Thymus (tissue), 11 donors: ENCODE results near the gene RBFOX1. TPM values are rescaled to one million over a fixed set of nuclear protein-coding genes. Genes with fewer than 3 reads are reported as not detected.

Source experiments
- DNase-seq, 9 donors: peaks; one replicate each; pipeline ENCODE4 v3.0.0-alpha.2; 2013; ENCODE audit warnings: low spot score in 9 of 9, low read depth in 6 of 9, missing footprints in 1 of 9
- H3K27ac ChIP-seq, 2 donors: one replicate each; pipeline ENCODE4 v1.5.1; 2013; ENCODE audit warnings: control low read depth in 1 of 2, low read depth in 1 of 2, low read length in 1 of 2, mild to moderate bottlenecking in 1 of 2, moderate library complexity in 1 of 2
- H3K27me3 ChIP-seq, 2 donors: one replicate each; pipeline ENCODE4 v1.5.1; 2013; ENCODE audit warnings: low read length in 1 of 2; ENCODE audit not compliant: control insufficient read depth in 2 of 2, insufficient read depth in 1 of 2
- H3K36me3 ChIP-seq, 2 donors: one replicate each; pipeline ENCODE4 v1.5.1; 2013; ENCODE audit warnings: low read length in 1 of 2, mild to moderate bottlenecking in 1 of 2, moderate library complexity in 1 of 2; ENCODE audit not compliant: control insufficient read depth in 2 of 2, insufficient read depth in 2 of 2
- H3K4me1 ChIP-seq, 2 donors: one replicate each; pipeline ENCODE4 v1.5.1; 2013; ENCODE audit warnings: low read length in 2 of 2; ENCODE audit not compliant: control insufficient read depth in 2 of 2, insufficient read depth in 2 of 2
- H3K4me3 ChIP-seq, 2 donors: one replicate each; pipeline ENCODE4 v1.5.1; 2013; ENCODE audit warnings: low read length in 2 of 2, control low read depth in 1 of 2, mild to moderate bottlenecking in 1 of 2
- H3K9me3 ChIP-seq, 2 donors: one replicate each; pipeline ENCODE4 v1.5.1; 2013; ENCODE audit warnings: low read length in 1 of 2, mild to moderate bottlenecking in 1 of 2; ENCODE audit not compliant: control insufficient read depth in 2 of 2, insufficient read depth in 1 of 2
- WGBS: extraction: QIAGEN DNeasy Blood & Tissue Kit; methylation state at CpG from one replicate; pipeline ENCODE4 v1.1.7; 2013; 5-methylcytosine and 5-hydroxymethylcytosine counted together
- polyA plus RNA-seq: library from polyadenylated mRNA; stranded (reverse); fragments of 200-250 nt; gene quantifications from one replicate; pipeline ENCODE4 v1.2.3, GENCODE V29; 2013
- total RNA-seq: library from RNA; stranded (reverse); fragments of 120-200 nt; gene quantifications from one replicate; pipeline ENCODE4 v1.2.4, GENCODE V29; 2013
- donor health status: healthy.

RBFOX1 gene
- total and polyA plus RNA-seq, 2 donors, result 0.23 to 0.52 TPM

DNA sequence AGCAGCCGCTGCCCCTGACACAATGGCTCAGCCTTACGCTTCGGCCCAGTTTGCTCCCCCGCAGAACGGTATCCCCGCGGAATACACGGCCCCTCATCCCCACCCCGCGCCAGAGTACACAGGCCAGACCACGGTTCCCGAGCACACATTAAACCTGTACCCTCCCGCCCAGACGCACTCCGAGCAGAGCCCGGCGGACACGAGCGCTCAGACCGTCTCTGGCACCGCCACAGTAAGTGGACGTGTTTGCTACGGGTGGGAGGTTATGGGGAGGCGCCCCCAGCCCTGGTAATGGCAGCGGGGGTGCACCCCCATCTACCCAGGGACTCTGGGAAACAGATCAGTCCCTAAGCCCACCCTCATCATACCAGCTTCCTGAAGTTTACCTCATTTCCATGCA is 185.5 kb downstream of the RBFOX1 start:
- Histone ChIP-seq H3K4me3 (no peak overlapping the region), H3K4me1 (no peaks in the 10 kb centered on the region), H3K36me3 (no peaks in the 10 kb centered on the region), H3K9me3 (no peaks in the 10 kb centered on the region), H3K27ac (no peak overlapping the region), H3K27me3 (no peaks in the 10 kb centered on the region)
- 97% methylated on average over 25 of the region's 25 CpGs for WGBS
- DNase-seq, result no peak

DNA sequence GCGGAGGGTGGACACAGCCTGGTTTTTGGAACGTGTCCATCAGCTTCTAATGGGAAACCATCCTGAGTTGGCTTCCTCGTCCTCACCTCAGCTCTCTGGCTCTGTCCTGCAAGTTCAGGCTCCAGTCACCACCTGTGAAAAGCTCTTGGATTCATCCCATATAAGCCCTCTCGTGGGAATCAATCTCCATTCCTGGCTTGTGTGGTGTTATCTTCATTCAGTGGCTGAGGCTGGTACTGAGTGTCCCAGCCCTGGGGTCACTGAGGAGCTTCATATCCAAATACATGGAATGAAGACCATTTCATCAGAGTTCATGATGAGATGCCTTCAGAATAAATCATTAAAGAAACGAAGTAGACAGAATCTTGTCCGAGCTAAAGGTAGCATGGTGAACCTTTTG is 189.2 kb downstream of the RBFOX1 start:
- Histone ChIP-seq H3K36me3 (no peaks in the 10 kb centered on the region), H3K27ac (no peak overlapping the region), H3K9me3 (no peaks in the 10 kb centered on the region), H3K27me3 (no peaks in the 10 kb centered on the region), H3K4me3 (no peak overlapping the region), H3K4me1 (no peaks in the 10 kb centered on the region)
- no peak for DNase-seq
- WGBS, result 87% methylated on average over 6 of the region's 6 CpGs

- no peaks in the 10 kb centered on the region for H3K4me1 ChIP-seq
- H3K4me3 ChIP-seq, result no peak overlapping the region
- H3K27ac ChIP-seq, result no peak overlapping the region
- H3K9me3 ChIP-seq, result no peaks in the 10 kb centered on the region
- no peaks in the 10 kb centered on the region for H3K27me3 ChIP-seq
- H3K36me3 ChIP-seq, result no peaks in the 10 kb centered on the region
- DNase-seq, result no peak
- WGBS, result 67% methylated on average over 5 of the region's 5 CpGs
Observed at GRCh38 chr16:7524419-7524818, 191.8 kb downstream of the RBFOX1 start.

DNA sequence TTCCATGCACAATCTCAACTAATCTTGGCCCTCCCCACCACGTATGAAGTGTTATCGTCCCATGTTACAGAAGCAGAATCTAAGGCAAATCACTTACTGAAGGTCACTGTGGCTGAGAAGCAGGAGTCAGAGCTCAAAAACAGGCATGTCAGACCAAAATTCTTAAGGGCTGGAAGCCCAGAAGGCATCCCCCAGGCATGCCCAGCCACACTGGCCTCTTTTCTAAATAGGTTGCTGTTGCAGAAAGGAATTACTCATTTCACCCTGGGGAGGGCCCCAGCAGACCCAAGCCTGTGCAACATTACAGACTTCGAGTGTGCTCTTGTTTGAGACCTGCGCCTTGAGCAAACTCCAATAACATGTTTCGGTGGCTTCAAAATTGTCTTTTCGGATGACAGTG is 194.1 kb downstream of the RBFOX1 start:
- Histone ChIP-seq H3K27ac (no peak overlapping the region), H3K36me3 (no peaks in the 10 kb centered on the region), H3K4me1 (no peaks in the 10 kb centered on the region), H3K4me3 (no peak overlapping the region), H3K9me3 (no peaks in the 10 kb centered on the region), H3K27me3 (no peaks in the 10 kb centered on the region)
- 97% methylated on average over 6 of the region's 6 CpGs for WGBS
- no peak for DNase-seq

DNA sequence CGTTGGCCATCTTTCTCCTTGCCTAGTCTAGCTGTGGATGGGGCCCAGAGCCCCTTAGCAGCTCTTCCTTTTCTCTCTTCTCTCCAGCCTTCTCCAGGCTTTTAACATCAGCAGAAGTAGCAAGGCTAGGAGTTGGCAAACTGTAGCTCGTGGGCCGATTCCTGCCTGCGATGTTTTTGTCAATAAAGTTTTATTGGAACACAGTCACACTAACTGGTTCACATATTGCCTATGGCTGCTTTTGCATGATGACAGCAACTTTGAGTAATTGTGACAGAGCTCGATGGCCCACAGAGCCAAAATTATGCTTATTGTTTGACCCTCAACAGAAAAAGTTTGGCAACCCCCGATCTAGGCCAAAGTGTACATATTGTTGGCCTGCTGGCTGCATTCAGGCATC is 199.9 kb downstream of the RBFOX1 start:
- no peaks in the 10 kb centered on the region for H3K4me1 ChIP-seq
- WGBS, result 94% methylated on average over 6 of the region's 6 CpGs
- no peak for DNase-seq

GRCh38 chr16:7534749-7535148 is 202.1 kb downstream of the RBFOX1 start:
- Histone ChIP-seq H3K27me3 (no peaks in the 10 kb centered on the region), H3K4me1 (no peaks in the 10 kb centered on the region), H3K36me3 (no peaks in the 10 kb centered on the region), H3K27ac (no peak overlapping the region), H3K4me3 (no peak overlapping the region), H3K9me3 (no peaks in the 10 kb centered on the region)
- no peak for DNase-seq
- 85% methylated on average over 7 of the region's 7 CpGs for WGBS

More for the DNA sequence above, 199.9 kb downstream of the RBFOX1 start:
- no peaks in the 10 kb centered on the region for H3K36me3 ChIP-seq
- H3K27ac ChIP-seq, result no peak overlapping the region
- no peaks in the 10 kb centered on the region for H3K9me3 ChIP-seq
- H3K27me3 ChIP-seq, result no peaks in the 10 kb centered on the region
- H3K4me3 ChIP-seq, result no peak overlapping the region

- no peaks in the 10 kb centered on the region for H3K9me3 ChIP-seq
- 75% methylated on average over 3 of the region's 3 CpGs for WGBS
- no peaks in the 10 kb centered on the region for H3K27me3 ChIP-seq
- H3K27ac ChIP-seq, result no peak overlapping the region
- no peak overlapping the region for H3K4me3 ChIP-seq
- no peaks in the 10 kb centered on the region for H3K36me3 ChIP-seq
- no peaks in the 10 kb centered on the region for H3K4me1 ChIP-seq
- DNase-seq, result no peak
Observed at GRCh38 chr16:7541026-7541425, 208.4 kb downstream of the RBFOX1 start.

GRCh38 chr16:7545251-7545650 is 212.6 kb downstream of the RBFOX1 start:
- H3K9me3 ChIP-seq, result no peaks in the 10 kb centered on the region
- WGBS, result 73% methylated on average over 9 of the region's 9 CpGs
- DNase-seq, result no peak
- no peaks in the 10 kb centered on the region for H3K36me3 ChIP-seq
- no peak overlapping the region for H3K27ac ChIP-seq
- no peaks in the 10 kb centered on the region for H3K27me3 ChIP-seq
- H3K4me1 ChIP-seq, result no peaks in the 10 kb centered on the region
- no peak overlapping the region for H3K4me3 ChIP-seq

- 65% methylated on average over 4 of the region's 4 CpGs for WGBS
- Histone ChIP-seq H3K4me3 (no peak overlapping the region), H3K27me3 (no peaks in the 10 kb centered on the region), H3K4me1 (no peaks in the 10 kb centered on the region), H3K36me3 (no peaks in the 10 kb centered on the region), H3K27ac (no peak overlapping the region), H3K9me3 (no peaks in the 10 kb centered on the region)
- no peak for DNase-seq
Observed at GRCh38 chr16:7546948-7547347, 214.3 kb downstream of the RBFOX1 start.

- 81% methylated on average over 4 of the region's 4 CpGs for WGBS
- Histone ChIP-seq H3K27me3 (no peaks in the 10 kb centered on the region), H3K27ac (no peak overlapping the region), H3K36me3 (no peaks in the 10 kb centered on the region), H3K9me3 (no peaks in the 10 kb centered on the region), H3K4me1 (no peaks in the 10 kb centered on the region), H3K4me3 (no peak overlapping the region)
- no peak for DNase-seq
Observed at GRCh38 chr16:7547736-7548135, 215.1 kb downstream of the RBFOX1 start.
